A549 treated with AZD9567 at 1 μM for 4 hours (cell line): ENCODE data around the gene NR1I2. TPM values are rescaled to one million over a fixed set of nuclear protein-coding genes. Genes with fewer than 3 reads are reported as not detected.

ENCODE experiments used
- total RNA-seq: library from RNA; stranded (reverse); fragments of 200-300 nt; extraction: Qiagen RNA extraction; gene quantifications from 5 replicates; pipeline ENCODE4 v1.2.3, GENCODE V29; 2022; ENCODE audit not compliant: insufficient read depth

The NR1I2 gene
- total RNA-seq: not detected in 5 replicates

GRCh38 chr3:119781330-119782198 is at the start of gene NR1I2:
NR1I2 (plus strand) TSS chr3:119782101.

Other genes with a start within 250 kb of the NR1I2 start
- gene CD80, start 222.5 kb upstream of the NR1I2 start, total RNA-seq: not detected in 5 replicates
- gene ADPRH, start 202.6 kb upstream of the NR1I2 start, total RNA-seq: 2.2 to 2.8 TPM (median 2.3 TPM) in 5 replicates
- 0.22 to 0.57 TPM (median 0.37 TPM) in 4 of 5 replicates, not detected in the other for gene PLA1A, start 184.2 kb upstream of the NR1I2 start, total RNA-seq
- gene POPDC2, start 121.5 kb upstream of the NR1I2 start, total RNA-seq: 0.14 to 0.39 TPM (median 0.24 TPM) in 4 of 5 replicates, not detected in the other
- gene COX17, start 104.7 kb upstream of the NR1I2 start, total RNA-seq: 89.3 to 109 TPM (median 104 TPM) in 5 replicates
- gene CFAP91, start 79.1 kb upstream of the NR1I2 start, total RNA-seq: 0.12 to 0.24 TPM (median 0.19 TPM) in 4 of 5 replicates, not detected in the other